Peyer's patch (tissue), 4 donors: Measurements from ENCODE around the gene TBC1D10B.

Source experiments
- CTCF ChIP-seq, 6 experiments: fragments of 450-650 bp in 4 of 6; fragments of 200-600 bp in 2 of 6; sonication (generic) in 1 of 6; IDR thresholded peaks; one replicate each; pipeline ENCODE4 v1.5.1; 2017 to 2019; ENCODE audit warnings: antibody characterized with exemption in 6 of 6, mild to moderate bottlenecking in 3 of 6, moderate library complexity in 1 of 6
- POLR2A ChIP-seq, 2 donors: fragments of 450-650 bp; IDR thresholded peaks; one replicate each; pipeline ENCODE4 v1.5.1; 2017; ENCODE audit warnings: antibody characterized with exemption in 2 of 2, mild to moderate bottlenecking in 2 of 2, moderate library complexity in 2 of 2

- TF ChIP-seq CTCF (IDR thresholded peaks at IDR 0.05) (no peak), POLR2A (IDR thresholded peaks at IDR 0.05) (peak in 1 of 2 donors; percentile 38)
Observed at GRCh38 chr16:30377812-30378235, 7.5 kb upstream of the TBC1D10B start.
